Measurements from ENCODE around the gene SULT1A2.

DNA sequence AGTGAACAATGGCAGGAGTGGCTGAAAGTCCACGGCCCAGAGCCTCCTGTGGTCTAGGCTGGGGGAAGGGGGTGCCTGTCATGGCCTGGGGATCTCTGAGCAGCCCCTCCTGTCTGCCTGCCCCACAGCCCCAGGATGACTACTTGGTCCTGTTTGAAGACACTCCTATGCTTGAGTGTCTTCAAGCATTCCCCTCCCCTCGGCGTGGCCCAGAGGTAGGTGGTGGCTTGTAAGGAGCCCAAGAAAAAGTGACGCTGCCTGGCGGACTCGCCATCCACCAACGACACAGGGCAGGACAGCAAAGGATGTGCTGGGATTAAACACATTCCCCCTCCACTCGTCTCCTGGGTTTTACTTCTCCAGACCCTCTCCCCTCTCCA, 7.3 kb upstream of the SULT1A2 start:
- no peak for TF ChIP-seq POLR2AphosphoS5 (IDR thresholded peaks at IDR 0.05)
- TF ChIP-seq POLR2A (IDR thresholded peaks at IDR 0.05), result no peak

Measured in breast epithelium (tissue), 3 donors.